ENCODE data around the gene SAMD7. TPM values are rescaled to one million over a fixed set of nuclear protein-coding genes. Genes with fewer than 3 reads are reported as not detected.

The SAMD7 gene
- total and polyA plus RNA-seq, 9 of the 15 experiments (the other 6 are each of a cell fraction or from before 2014, with no cell fraction given) = not detected

DNA sequence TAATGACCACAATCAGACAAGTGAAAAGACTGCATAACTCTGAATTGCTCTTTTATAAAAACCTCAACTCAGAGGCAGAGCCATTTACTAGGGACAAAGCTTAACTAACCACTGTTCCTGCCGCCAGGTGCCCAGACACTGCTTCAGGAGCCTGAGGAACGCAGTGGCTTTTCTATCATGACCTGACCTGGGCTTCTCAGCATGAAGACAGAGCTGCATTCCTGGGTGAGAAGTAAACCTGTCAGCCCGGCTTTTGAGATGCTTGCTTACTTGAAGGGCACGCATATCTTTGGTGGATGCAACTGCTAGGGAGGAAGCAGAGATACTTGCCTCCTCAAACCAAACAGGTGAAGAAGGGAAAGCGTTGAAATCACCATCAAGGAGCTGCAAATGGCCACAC is 49.5 kb upstream of the SAMD7 start:
- H3K9ac ChIP-seq (ENCODE audit: insufficient read depth in 1 of 2, low read depth in 2 of 2, low read length in 2 of 2) = no peak overlapping the region
- DNase-seq (ENCODE audit: extremely low read depth in 1 of 4, low spot score in 3 of 4) (no peak), FAIRE-seq (no peak), ATAC-seq (no peak)
- ChIA-PET CTCF (ENCODE audit: low intra/inter-chr PET ratio) (no interaction called here), POLR2A (interaction anchor here (0.6 to 1.6 kb wide), 6 partner anchors 12 to 125 kb away, joined by 3 to 4 read pairs (median 3); no protein-coding TSS in a partner anchor)
- intact Hi-C loops (cut with micrococcal nuclease) = loop anchor here (1.0 to 10.0 kb wide), 5 partner anchors 70 to 550 kb away; no protein-coding TSS in a partner anchor
- H2AFZ ChIP-seq (ENCODE audit: low read depth, low read length) = 0 out of 2 replicates have a peak overlapping the region, but pooled peaks have one; percentile 10
- no peaks in the 10 kb centered on the region for H4K20me1 ChIP-seq (replicated peaks; ENCODE audit: control insufficient read depth, insufficient read depth, low read length)
- H3K4me3 ChIP-seq = no peak overlapping the region
- in situ Hi-C loops (cut with MboI) = no loop called here
- no peak overlapping the region for H3K27ac ChIP-seq (ENCODE audit: extremely low read depth, low read depth, low read length)
- no peaks in the 10 kb centered on the region for H3K9me1 ChIP-seq (ENCODE audit: control insufficient read depth, insufficient read depth, low read length)
- no peaks in the 10 kb centered on the region for H3K9me3 ChIP-seq (replicated peaks; ENCODE audit: control insufficient read depth, insufficient read depth, low read depth, low read length)
- TF ChIP-seq MIER1 (IDR thresholded peaks at IDR 0.05; ENCODE audit: low read depth) = no peak
- TF ChIP-seq ELF1 (tag; IDR thresholded peaks at IDR 0.05) = no peak
- BruUV-seq (replicated peaks) = no TSS peak
- no peak overlapping the region; the same call in 1 of the 2 replicates for H3K4me2 ChIP-seq (ENCODE audit: insufficient read depth, low read length)
- H3K27me3 ChIP-seq (ENCODE audit: control insufficient read depth in 2 of 2, insufficient read depth in 2 of 2, low read length in 2 of 2) = peaks cover 0 to 2% of the 10 kb centered on the region in 2 experiments; a peak in 1 of 5 replicates
- no peaks in the 10 kb centered on the region for H3K36me3 ChIP-seq (ENCODE audit: control insufficient read depth, insufficient read depth, low read length)
- H3K79me2 ChIP-seq (ENCODE audit: control insufficient read depth, insufficient read depth, low read length) = no peaks in the 10 kb centered on the region
- no peaks in the 10 kb centered on the region; a peak in 1 of 5 replicates for H3K4me1 ChIP-seq (replicated peaks in 1 of 2; ENCODE audit: control insufficient read depth in 2 of 2, insufficient read depth in 2 of 2, low read length in 2 of 2)
- WGBS (ENCODE audit: insufficient coverage, low coverage, missing lambda C conversion rate) = 36% methylated on average over 5 of the region's 5 CpGs

DNA sequence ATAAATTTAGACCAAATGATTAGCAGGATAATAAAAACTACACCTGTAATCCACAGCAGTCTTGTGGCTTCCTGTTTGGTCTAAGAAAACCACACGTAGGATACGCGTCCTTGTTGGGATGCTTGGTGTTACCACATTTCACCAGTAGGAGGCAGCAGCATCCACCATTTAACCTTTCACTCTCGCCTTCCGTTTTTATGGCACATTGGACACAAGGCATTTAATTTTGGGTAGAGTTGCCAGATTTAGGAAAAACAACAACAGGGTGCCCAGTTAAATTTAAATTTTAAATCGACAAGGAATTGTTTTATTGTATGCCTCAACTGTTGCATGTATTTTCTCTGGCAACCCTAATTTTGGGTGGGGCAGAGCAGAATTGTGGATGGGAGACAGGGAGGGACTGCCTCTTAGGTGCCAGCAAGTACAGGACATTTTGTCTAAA is 47.9 kb upstream of the SAMD7 start:
- no peaks in the 10 kb centered on the region; a peak in 1 of 5 replicates for H3K4me1 ChIP-seq (replicated peaks in 1 of 2; ENCODE audit: control insufficient read depth in 2 of 2, insufficient read depth in 2 of 2, low read length in 2 of 2)
- no peak overlapping the region for H3K27ac ChIP-seq (ENCODE audit: extremely low read depth, low read depth, low read length)
- no TSS peak for BruUV-seq (replicated peaks)
- H4K20me1 ChIP-seq (replicated peaks; ENCODE audit: control insufficient read depth, insufficient read depth, low read length) = no peaks in the 10 kb centered on the region
- no peaks in the 10 kb centered on the region for H3K79me2 ChIP-seq (ENCODE audit: control insufficient read depth, insufficient read depth, low read length)
- no peaks in the 10 kb centered on the region for H3K9me3 ChIP-seq (replicated peaks; ENCODE audit: control insufficient read depth, insufficient read depth, low read depth, low read length)
- WGBS (ENCODE audit: insufficient coverage, low coverage, missing lambda C conversion rate) = under 1% methylated on average over 6 of the region's 6 CpGs
- no peak overlapping the region for H3K4me2 ChIP-seq (ENCODE audit: insufficient read depth, low read length)
- intact Hi-C loops (cut with micrococcal nuclease) (loop anchor here (1.0 to 10.0 kb wide), 6 partner anchors 69 to 549 kb away; partner anchors contain the start of gene SEC62), in situ Hi-C loops (cut with MboI) (no loop called here)
- H2AFZ ChIP-seq (ENCODE audit: low read depth, low read length) = peak overlapping the region; percentile 19; the same call in 1 of the 2 replicates
- H3K36me3 ChIP-seq (ENCODE audit: control insufficient read depth, insufficient read depth, low read length) = no peaks in the 10 kb centered on the region
- H3K9ac ChIP-seq (ENCODE audit: insufficient read depth in 1 of 2, low read depth in 2 of 2, low read length in 2 of 2) = no peak overlapping the region
- no peaks in the 10 kb centered on the region for H3K27me3 ChIP-seq (ENCODE audit: control insufficient read depth in 2 of 2, insufficient read depth in 2 of 2, low read length in 2 of 2)
- POLR2A ChIA-PET = interaction anchor here (1.6 kb wide), 1 partner anchor 104 kb away, joined by 3 read pairs; no protein-coding TSS in a partner anchor
- H3K9me1 ChIP-seq (ENCODE audit: control insufficient read depth, insufficient read depth, low read length) = no peaks in the 10 kb centered on the region
- CTCF ChIA-PET (ENCODE audit: low intra/inter-chr PET ratio) = interaction anchor here (0.6 to 1.2 kb wide), 6 partner anchors 65 to 948 kb away, joined by 3 to 5 read pairs (median 3); partner anchors contain the start of gene SEC62
- peak; percentile 90 for FAIRE-seq
- ATAC-seq = peak; percentile 89
- H3K4me3 ChIP-seq = no peak overlapping the region
- DNase-seq (ENCODE audit: extremely low read depth in 1 of 4, low spot score in 3 of 4) = peak; percentile 64 to 86 (median 76)
- TF ChIP-seq CREB5 (CRISPR knock-in tag; IDR thresholded peaks at IDR 0.05) (no peak), ZNF263 (CRISPR knock-in tag; IDR thresholded peaks at IDR 0.05; ENCODE audit: borderline replicate concordance) (no peak), ESRRA (IDR thresholded peaks at IDR 0.05; ENCODE audit: borderline replicate concordance, low read depth) (peak; percentile 49; the same call in 1 of the 2 replicates), RAD21 (CRISPR knock-in tag; conservative IDR thresholded peaks at IDR 0.05 in 1 of 2, IDR thresholded peaks at IDR 0.05 in 1 of 2) (peak; percentile 90 to 95), SPI1 (IDR thresholded peaks at IDR 0.05; ENCODE audit: borderline replicate concordance, low read depth, low read length) (0 out of 2 replicates have a peak, but pooled peaks have one; percentile 38), THRAP3 (IDR thresholded peaks at IDR 0.05; ENCODE audit: borderline replicate concordance) (no peak), ZNF75A (CRISPR knock-in tag; IDR thresholded peaks at IDR 0.05) (no peak), ATF7 (IDR thresholded peaks at IDR 0.05) (0 out of 2 replicates have a peak, but pooled peaks have one; percentile 18), XRCC5 (IDR thresholded peaks at IDR 0.05; ENCODE audit: low read depth, low read length) (peak; percentile 58; the same call in 1 of the 2 replicates), ELF2 (CRISPR knock-in tag; IDR thresholded peaks at IDR 0.05) (no peak)
- TF ChIP-seq, protein P1, sequence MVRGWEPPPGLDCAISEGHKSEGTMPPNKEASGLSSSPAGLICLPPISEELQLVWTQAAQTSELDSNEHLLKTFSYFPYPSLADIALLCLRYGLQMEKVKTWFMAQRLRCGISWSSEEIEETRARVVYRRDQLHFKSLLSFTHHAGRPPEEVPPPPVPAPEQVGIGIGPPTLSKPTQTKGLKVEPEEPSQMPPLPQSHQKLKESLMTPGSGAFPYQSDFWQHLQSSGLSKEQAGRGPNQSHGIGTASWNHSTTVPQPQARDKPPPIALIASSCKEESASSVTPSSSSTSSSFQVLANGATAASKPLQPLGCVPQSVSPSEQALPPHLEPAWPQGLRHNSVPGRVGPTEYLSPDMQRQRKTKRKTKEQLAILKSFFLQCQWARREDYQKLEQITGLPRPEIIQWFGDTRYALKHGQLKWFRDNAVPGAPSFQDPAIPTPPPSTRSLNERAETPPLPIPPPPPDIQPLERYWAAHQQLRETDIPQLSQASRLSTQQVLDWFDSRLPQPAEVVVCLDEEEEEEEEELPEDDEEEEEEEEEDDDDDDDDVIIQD (CRISPR knock-in tag; IDR thresholded peaks at IDR 0.05) = no peak

Measured in K562 (cell line).